ENCODE data around the gene MYO7B.

MYO7B gene

GRCh38 chr2:127683757-127684156, 148.3 kb downstream of the MYO7B start:
- no peak for DNase-seq

- no peak for DNase-seq
These were observed 150.1 kb downstream of the MYO7B start for GRCh38 chr2:127685410-127686080.
